NCI-H748 (cell line): ENCODE measurements around the gene NKX2-4.
"Not testable (repeated sequence)": the region's sequence is repeated elsewhere in the genome, so short reads cannot be mapped to it uniquely, and the experiment has no call there.

Experiments used
- DNase-seq: peaks from one replicate; lab custom pipeline; 2025; ENCODE audit not compliant: unreplicated experiment; lab: John Stamatoyannopoulos, UW

NKX2-4 gene

GRCh38 chr20:21397341-21398108 is at the start of gene NKX2-4:
NKX2-4 (minus strand) TSS chr20:21397526; CDS start chr20:21397399, 127 bp downstream.
- no peak for DNase-seq

- no peak for DNase-seq
These were observed 40.5 kb upstream of the NKX2-4 start for GRCh38 chr20:21437816-21438215.

- DNase-seq = no peak
These were observed 39.9 kb upstream of the NKX2-4 start for GRCh38 chr20:21437248-21437647.

- no peak for DNase-seq
These were observed 38.9 kb upstream of the NKX2-4 start for GRCh38 chr20:21436205-21436604.

GRCh38 chr20:21435576-21435975 is 38.2 kb upstream of the NKX2-4 start:
- no peak for DNase-seq

- DNase-seq = no peak
These were observed 36.1 kb upstream of the NKX2-4 start for GRCh38 chr20:21433329-21433890.

GRCh38 chr20:21432911-21433310 is 35.6 kb upstream of the NKX2-4 start:
- DNase-seq = no peak

GRCh38 chr20:21430020-21430419 is 32.7 kb upstream of the NKX2-4 start:
- no peak for DNase-seq

- DNase-seq = no peak
These were observed 27.5 kb upstream of the NKX2-4 start for GRCh38 chr20:21424846-21425245.

- not testable (repeated sequence) for DNase-seq
These were observed 26.4 kb upstream of the NKX2-4 start for GRCh38 chr20:21423712-21424111.

GRCh38 chr20:21421601-21422236 is 24.4 kb upstream of the NKX2-4 start:
- DNase-seq = no peak

GRCh38 chr20:21419147-21419546 is 21.8 kb upstream of the NKX2-4 start:
- DNase-seq = not testable (repeated sequence)

GRCh38 chr20:21413996-21414395 is 16.7 kb upstream of the NKX2-4 start:
- not testable (repeated sequence) for DNase-seq

- DNase-seq = no peak
These were observed 14.4 kb upstream of the NKX2-4 start for GRCh38 chr20:21411725-21412124.

GRCh38 chr20:21399005-21399475 is 1.7 kb upstream of the NKX2-4 start:
- DNase-seq = no peak

- DNase-seq = no peak
These were observed 1.0 kb upstream of the NKX2-4 start for GRCh38 chr20:21398109-21399004.

GRCh38 chr20:21396599-21397340 is 556 bp downstream of the NKX2-4 start:
- DNase-seq = no peak

- no peak for DNase-seq
These were observed 1.4 kb downstream of the NKX2-4 start for GRCh38 chr20:21395666-21396598.

- no peak for DNase-seq
These were observed 2.2 kb downstream of the NKX2-4 start for GRCh38 chr20:21395051-21395665.
